Activated CD4-positive, alpha-beta T cell treated with anti-CD3 and anti-CD28 coated beads, Interleukin-2, amount 10 ng/mL, durations not matched to agents 7 days and 5 days (primary cell): Measurements from ENCODE around the gene DCC. TPM values are rescaled to one million over a fixed set of nuclear protein-coding genes. Genes with fewer than 3 reads are reported as not detected.

Experiments used
- CTCF ChIA-PET: fragments of 350-600 bp; sonication (Branson Sonifier 250); formaldehyde crosslinking; loops from one replicate; lab custom pipeline; 2021; ENCODE audit warnings: antibody characterized with exemption; lab: Charles Lee
- POLR2A ChIA-PET: fragments of 350-600 bp; sonication (Branson Sonifier 250); formaldehyde crosslinking; loops from one replicate; lab custom pipeline; 2021; ENCODE audit warnings: antibody characterized with exemption; lab: Charles Lee
- DNase-seq: peaks from one replicate; pipeline ENCODE4 v3.0.0-alpha.2; 2020
- H3K27ac Mint-ChIP-seq: one replicate; pipeline ENCODE4 v1.8.0; 2021; ENCODE audit warnings: mild to moderate bottlenecking, moderate library complexity, mixed read lengths
- H3K27me3 Mint-ChIP-seq: one replicate; pipeline ENCODE4 v1.8.0; 2021; ENCODE audit warnings: mixed read lengths
- H3K36me3 Mint-ChIP-seq: one replicate; pipeline ENCODE4 v1.8.0; 2021; ENCODE audit warnings: low read depth, mixed read lengths
- H3K4me1 Mint-ChIP-seq: one replicate; pipeline ENCODE4 v1.8.0; 2021; ENCODE audit warnings: mixed read lengths
- H3K4me3 Mint-ChIP-seq: one replicate; pipeline ENCODE4 v1.8.0; 2021; ENCODE audit warnings: mild to moderate bottlenecking, moderate library complexity, mixed read lengths
- H3K9me3 Mint-ChIP-seq: one replicate; pipeline ENCODE4 v1.8.0; 2021; ENCODE audit warnings: mixed read lengths
- total RNA-seq, 2 experiments: library from RNA; stranded (reverse); gene quantifications; one replicate each; pipeline ENCODE4 v1.2.3, GENCODE V29; 2021

The DCC gene
- total RNA-seq, 2 experiments from 2014 or later = not detected

- no peak for DNase-seq
- H3K27me3 Mint-ChIP-seq = no peaks in the 10 kb centered on the region
- no peak overlapping the region for H3K4me3 Mint-ChIP-seq
- H3K4me1 Mint-ChIP-seq = no peaks in the 10 kb centered on the region
- H3K9me3 Mint-ChIP-seq = no peaks in the 10 kb centered on the region
- no peaks in the 10 kb centered on the region for H3K36me3 Mint-ChIP-seq
- H3K27ac Mint-ChIP-seq = no peak overlapping the region
- CTCF ChIA-PET = no interaction called here
- POLR2A ChIA-PET = no interaction called here
These were observed 214.2 kb downstream of the DCC start for GRCh38 chr18:52554180-52554579.

- ChIA-PET CTCF (no interaction called here), POLR2A (no interaction called here)
- no peaks in the 10 kb centered on the region for H3K36me3 Mint-ChIP-seq
- no peaks in the 10 kb centered on the region for H3K9me3 Mint-ChIP-seq
- H3K4me1 Mint-ChIP-seq = no peaks in the 10 kb centered on the region
- H3K27me3 Mint-ChIP-seq = no peaks in the 10 kb centered on the region
- no peak overlapping the region for H3K27ac Mint-ChIP-seq
- DNase-seq = no peak
- no peak overlapping the region for H3K4me3 Mint-ChIP-seq
These were observed 227.4 kb downstream of the DCC start for GRCh38 chr18:52567360-52567759.

- no peak for DNase-seq
- Mint-ChIP-seq H3K27ac (no peak overlapping the region), H3K9me3 (no peaks in the 10 kb centered on the region), H3K36me3 (no peaks in the 10 kb centered on the region), H3K4me1 (no peaks in the 10 kb centered on the region), H3K27me3 (no peaks in the 10 kb centered on the region), H3K4me3 (no peak overlapping the region)
- POLR2A ChIA-PET = no interaction called here
- CTCF ChIA-PET = no interaction called here
These were observed 229.5 kb downstream of the DCC start for GRCh38 chr18:52569492-52569891.

GRCh38 chr18:52570975-52571374 is 231.0 kb downstream of the DCC start:
- ChIA-PET POLR2A (no interaction called here), CTCF (no interaction called here)
- no peak for DNase-seq
- H3K4me1 Mint-ChIP-seq = no peaks in the 10 kb centered on the region
- no peaks in the 10 kb centered on the region for H3K36me3 Mint-ChIP-seq
- no peak overlapping the region for H3K27ac Mint-ChIP-seq
- H3K4me3 Mint-ChIP-seq = no peak overlapping the region
- no peaks in the 10 kb centered on the region for H3K9me3 Mint-ChIP-seq
- H3K27me3 Mint-ChIP-seq = no peaks in the 10 kb centered on the region

- no peak overlapping the region for H3K27ac Mint-ChIP-seq
- CTCF ChIA-PET = no interaction called here
- no peak overlapping the region for H3K4me3 Mint-ChIP-seq
- H3K4me1 Mint-ChIP-seq = no peaks in the 10 kb centered on the region
- DNase-seq = no peak
- H3K27me3 Mint-ChIP-seq = no peaks in the 10 kb centered on the region
- POLR2A ChIA-PET = no interaction called here
- no peaks in the 10 kb centered on the region for H3K36me3 Mint-ChIP-seq
- H3K9me3 Mint-ChIP-seq = peaks cover 3% of the 10 kb centered on the region
These were observed 232.3 kb downstream of the DCC start for GRCh38 chr18:52572036-52573000.

- peaks cover 3% of the 10 kb centered on the region for H3K9me3 Mint-ChIP-seq
- H3K36me3 Mint-ChIP-seq = no peaks in the 10 kb centered on the region
- no peaks in the 10 kb centered on the region for H3K27me3 Mint-ChIP-seq
- H3K4me1 Mint-ChIP-seq = no peaks in the 10 kb centered on the region
- no peak overlapping the region for H3K4me3 Mint-ChIP-seq
- H3K27ac Mint-ChIP-seq = no peak overlapping the region
- ChIA-PET CTCF (no interaction called here), POLR2A (no interaction called here)
- DNase-seq = no peak
These were observed 237.8 kb downstream of the DCC start for GRCh38 chr18:52577795-52578194.

- Mint-ChIP-seq H3K4me3 (no peak overlapping the region), H3K36me3 (no peaks in the 10 kb centered on the region), H3K9me3 (peaks cover 2% of the 10 kb centered on the region), H3K4me1 (no peaks in the 10 kb centered on the region), H3K27me3 (no peaks in the 10 kb centered on the region), H3K27ac (no peak overlapping the region)
- no peak for DNase-seq
- ChIA-PET CTCF (no interaction called here), POLR2A (no interaction called here)
These were observed 242.1 kb downstream of the DCC start for GRCh38 chr18:52582061-52582460.

GRCh38 chr18:52582516-52582915 is 242.5 kb downstream of the DCC start:
- no peak overlapping the region for H3K4me3 Mint-ChIP-seq
- CTCF ChIA-PET = no interaction called here
- POLR2A ChIA-PET = no interaction called here
- no peak for DNase-seq
- peaks cover 4% of the 10 kb centered on the region for H3K9me3 Mint-ChIP-seq
- no peak overlapping the region for H3K27ac Mint-ChIP-seq
- H3K27me3 Mint-ChIP-seq = no peaks in the 10 kb centered on the region
- H3K4me1 Mint-ChIP-seq = no peaks in the 10 kb centered on the region
- no peaks in the 10 kb centered on the region for H3K36me3 Mint-ChIP-seq

- ChIA-PET POLR2A (no interaction called here), CTCF (no interaction called here)
- Mint-ChIP-seq H3K4me3 (no peak overlapping the region), H3K36me3 (no peaks in the 10 kb centered on the region), H3K27me3 (no peaks in the 10 kb centered on the region), H3K9me3 (peaks cover 4% of the 10 kb centered on the region), H3K4me1 (no peaks in the 10 kb centered on the region), H3K27ac (no peak overlapping the region)
- no peak for DNase-seq
These were observed 248.9 kb downstream of the DCC start for GRCh38 chr18:52588931-52589330.

- H3K4me3 Mint-ChIP-seq = no peak overlapping the region
- POLR2A ChIA-PET = no interaction called here
- CTCF ChIA-PET = no interaction called here
- H3K36me3 Mint-ChIP-seq = no peaks in the 10 kb centered on the region
- H3K27ac Mint-ChIP-seq = no peak overlapping the region
- DNase-seq = no peak
- peaks cover 8% of the 10 kb centered on the region for H3K9me3 Mint-ChIP-seq
- no peaks in the 10 kb centered on the region for H3K4me1 Mint-ChIP-seq
- H3K27me3 Mint-ChIP-seq = no peaks in the 10 kb centered on the region
These were observed 256.9 kb downstream of the DCC start for GRCh38 chr18:52596748-52597435.

- DNase-seq = no peak
- ChIA-PET CTCF (no interaction called here), POLR2A (no interaction called here)
- Mint-ChIP-seq H3K27me3 (no peaks in the 10 kb centered on the region), H3K4me1 (no peaks in the 10 kb centered on the region), H3K36me3 (no peaks in the 10 kb centered on the region), H3K9me3 (peaks cover 8% of the 10 kb centered on the region), H3K27ac (no peak overlapping the region), H3K4me3 (no peak overlapping the region)
These were observed 258.9 kb downstream of the DCC start for GRCh38 chr18:52598921-52599320.

- Mint-ChIP-seq H3K4me3 (no peak overlapping the region), H3K27ac (no peak overlapping the region), H3K4me1 (no peaks in the 10 kb centered on the region), H3K27me3 (no peaks in the 10 kb centered on the region), H3K36me3 (no peaks in the 10 kb centered on the region), H3K9me3 (peaks cover 8% of the 10 kb centered on the region)
- no peak for DNase-seq
- POLR2A ChIA-PET = no interaction called here
- CTCF ChIA-PET = interaction anchor here (0.7 kb wide), 1 partner anchor 180 kb away, joined by 3 read pairs; no protein-coding TSS in a partner anchor
These were observed 262.8 kb downstream of the DCC start for GRCh38 chr18:52602820-52603219.

GRCh38 chr18:52605345-52605744 is 265.3 kb downstream of the DCC start:
- H3K4me3 Mint-ChIP-seq = no peak overlapping the region
- ChIA-PET POLR2A (no interaction called here), CTCF (interaction anchor here (1.3 kb wide), 1 partner anchor 13 kb away, joined by 5 read pairs; no protein-coding TSS in a partner anchor)
- DNase-seq = no peak
- no peaks in the 10 kb centered on the region for H3K27me3 Mint-ChIP-seq
- peaks cover 3% of the 10 kb centered on the region for H3K9me3 Mint-ChIP-seq
- no peaks in the 10 kb centered on the region for H3K4me1 Mint-ChIP-seq
- H3K36me3 Mint-ChIP-seq = no peaks in the 10 kb centered on the region
- no peak overlapping the region for H3K27ac Mint-ChIP-seq
